Umbilical cord (tissue), 2 donors: ENCODE results near the gene FBLN2. TPM values are rescaled to one million over a fixed set of nuclear protein-coding genes. Genes with fewer than 3 reads are reported as not detected.
A peak's percentile ranks its signal among the peaks of the same experiment; 100 is the strongest.

Experiments used
- DNase-seq: peaks from one replicate; pipeline ENCODE4 v3.0.0-alpha.2; 2015; ENCODE audit warnings: low spot score
- total RNA-seq: library from RNA; depleted of rRNA; stranded (reverse); fragments of >200 nt; gene quantifications from one replicate; pipeline ENCODE4 v1.2.3, GENCODE V29; 2014; ENCODE audit warnings: low replicate concordance; ENCODE audit not compliant: insufficient read depth

FBLN2 gene
- total RNA-seq, 1 donor from 2014 or later = 309 TPM

- DNase-seq = peak; percentile 35
Measured at GRCh38 chr3:13598926-13599886, 50.3 kb downstream of the FBLN2 start.

- no peak for DNase-seq
Measured at GRCh38 chr3:13599887-13600450, 51.0 kb downstream of the FBLN2 start.

GRCh38 chr3:13600950-13601691, 52.2 kb downstream of the FBLN2 start:
- DNase-seq = peak; percentile 97

- no peak for DNase-seq
Measured at GRCh38 chr3:13601692-13602080, 52.8 kb downstream of the FBLN2 start.

GRCh38 chr3:13605555-13605954, 56.6 kb downstream of the FBLN2 start:
- no peak for DNase-seq

- no peak for DNase-seq
Measured at GRCh38 chr3:13607821-13608597, 59.1 kb downstream of the FBLN2 start.

GRCh38 chr3:13608969-13609725, 60.2 kb downstream of the FBLN2 start:
- no peak for DNase-seq

GRCh38 chr3:13610006-13610570, 61.2 kb downstream of the FBLN2 start:
- DNase-seq = no peak

- peak; percentile 69 for DNase-seq
Measured at GRCh38 chr3:13611221-13611620, 62.3 kb downstream of the FBLN2 start.

- no peak for DNase-seq
Measured at GRCh38 chr3:13612829-13613228, 63.9 kb downstream of the FBLN2 start.

GRCh38 chr3:13613343-13614190, 64.6 kb downstream of the FBLN2 start:
- no peak for DNase-seq

- no peak for DNase-seq
Measured at GRCh38 chr3:13614607-13615006, 65.7 kb downstream of the FBLN2 start.

GRCh38 chr3:13615019-13615528, 66.1 kb downstream of the FBLN2 start:
- no peak for DNase-seq

- no peak for DNase-seq
Measured at GRCh38 chr3:13616359-13616758, 67.4 kb downstream of the FBLN2 start.

- DNase-seq = no peak
Measured at GRCh38 chr3:13617097-13617738, 68.3 kb downstream of the FBLN2 start.

GRCh38 chr3:13617981-13618380, 69.1 kb downstream of the FBLN2 start:
- no peak for DNase-seq

- DNase-seq = no peak
Measured at GRCh38 chr3:13618836-13619235, 69.9 kb downstream of the FBLN2 start.

GRCh38 chr3:13619661-13620230, 70.8 kb downstream of the FBLN2 start:
- no peak for DNase-seq
